Measurements from ENCODE around the gene PLPPR3. TPM values are rescaled to one million over a fixed set of nuclear protein-coding genes. Genes with fewer than 3 reads are reported as not detected.

The PLPPR3 gene
- total and polyA plus RNA-seq, 9 of the 15 experiments (the other 6 are each of a cell fraction or from before 2014, with no cell fraction given) = 0.01 to 48.2 (median 8.6) TPM

DNA sequence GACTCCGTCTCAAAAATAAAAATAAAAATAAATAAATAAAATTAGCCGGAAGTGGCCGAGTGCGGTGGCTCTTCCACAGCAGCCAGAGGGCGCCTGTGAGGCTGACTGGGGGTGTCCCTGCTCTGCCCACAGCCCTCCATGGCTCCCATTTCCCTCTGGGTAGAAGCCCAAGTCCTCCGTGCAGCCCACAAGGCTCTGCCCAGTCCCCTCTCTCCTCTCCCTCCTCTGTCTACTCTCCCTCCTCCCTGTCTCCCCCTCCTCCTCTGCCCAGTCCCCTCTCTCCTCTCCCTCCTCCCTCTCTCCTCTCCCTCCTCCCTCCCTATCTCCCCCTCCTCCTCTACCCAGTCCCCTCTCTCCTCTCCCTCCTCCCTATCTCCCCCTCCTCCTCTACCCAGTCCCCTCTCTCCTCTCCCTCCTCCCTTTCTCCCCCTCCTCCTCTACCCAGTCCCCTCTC lies 50.4 kb downstream of the PLPPR3 start (continued):
- peak; percentile 83 for TF ChIP-seq ELF1 (tag; IDR thresholded peaks at IDR 0.05)
- TF ChIP-seq ZNF644 (tag; IDR thresholded peaks at IDR 0.05; ENCODE audit: low read depth) = no peak
- TF ChIP-seq YY1 (IDR thresholded peaks at IDR 0.05; ENCODE audit: borderline replicate concordance in 1 of 3, control insufficient read depth in 1 of 3, extremely low read depth in 1 of 3, insufficient read depth in 3 of 3, insufficient read length in 1 of 3, insufficient replicate concordance in 2 of 3, low read depth in 1 of 3, low read length in 2 of 3) = peak in 2 of 3 experiments; percentile 60 to 66
- peak; percentile 94 for TF ChIP-seq PTBP1 (IDR thresholded peaks at IDR 0.05; ENCODE audit: low read depth, low read length)
- TF ChIP-seq CXXC5 (CRISPR knock-in tag; IDR thresholded peaks at IDR 0.05) = peak; percentile 33; the same call in 1 of the 2 replicates
- TF ChIP-seq RB1 (IDR thresholded peaks at IDR 0.05; ENCODE audit: low read depth) = 0 out of 2 replicates have a peak, but pooled peaks have one; percentile 38
- TF ChIP-seq ZNF121 (CRISPR knock-in tag; conservative IDR thresholded peaks at IDR 0.05) = no peak
- no peak for TF ChIP-seq MITF (IDR thresholded peaks at IDR 0.05)
- TF ChIP-seq ETV5 (CRISPR knock-in tag; IDR thresholded peaks at IDR 0.05; ENCODE audit: low read depth) = peak; percentile 81
- TF ChIP-seq ARID4B (CRISPR knock-in tag; IDR thresholded peaks at IDR 0.05) = no peak
- TF ChIP-seq, protein P1, sequence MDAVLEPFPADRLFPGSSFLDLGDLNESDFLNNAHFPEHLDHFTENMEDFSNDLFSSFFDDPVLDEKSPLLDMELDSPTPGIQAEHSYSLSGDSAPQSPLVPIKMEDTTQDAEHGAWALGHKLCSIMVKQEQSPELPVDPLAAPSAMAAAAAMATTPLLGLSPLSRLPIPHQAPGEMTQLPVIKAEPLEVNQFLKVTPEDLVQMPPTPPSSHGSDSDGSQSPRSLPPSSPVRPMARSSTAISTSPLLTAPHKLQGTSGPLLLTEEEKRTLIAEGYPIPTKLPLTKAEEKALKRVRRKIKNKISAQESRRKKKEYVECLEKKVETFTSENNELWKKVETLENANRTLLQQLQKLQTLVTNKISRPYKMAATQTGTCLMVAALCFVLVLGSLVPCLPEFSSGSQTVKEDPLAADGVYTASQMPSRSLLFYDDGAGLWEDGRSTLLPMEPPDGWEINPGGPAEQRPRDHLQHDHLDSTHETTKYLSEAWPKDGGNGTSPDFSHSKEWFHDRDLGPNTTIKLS (IDR thresholded peaks at IDR 0.05; ENCODE audit: borderline replicate concordance, low read depth) = no peak

Measured in K562 (cell line).